HepG2 (cell line): ENCODE measurements around the gene EVI5. TPM values are rescaled to one million over a fixed set of nuclear protein-coding genes. Genes with fewer than 3 reads are reported as not detected.

Experiments used
- ATAC-seq: fragments of 200-7000 bp; cut with Tn5 transposase; 3 replicates; pipeline ENCODE4 v1.9.1; 2020; ENCODE audit warnings: mild to moderate bottlenecking, moderate library complexity
- BruUV-seq: library from RNA; stranded (reverse); fragments of 400-500 nt; replicated peaks from 2 replicates; lab custom pipeline; 2021; lab: Mats Ljungman, UMichigan
- CTCF ChIA-PET: fragments of 300-600 bp; formaldehyde crosslinking; extraction: SDS; loops from one replicate; lab custom pipeline; 2021; ENCODE audit warnings: low total read pairs, inconsistent platforms, low intra/inter-chr PET ratio; lab: Yijun Ruan, JAX
- POLR2A ChIA-PET: fragments of 350-600 bp; sonication (Branson Sonifier 250); formaldehyde crosslinking; loops from one replicate; lab custom pipeline; 2020; ENCODE audit warnings: antibody characterized with exemption, inconsistent platforms; lab: Yijun Ruan, JAX
- DNase-seq: peaks from one replicate; pipeline ENCODE4 v3.0.0-alpha.2; 2015; ENCODE audit warnings: low spot score
- FAIRE-seq: peaks from 3 replicates; lab custom pipeline; 2011; peaks lifted over from hg19 to GRCh38; lab: Jason Lieb, UNC
- H2AFZ ChIP-seq: one replicate; pipeline ENCODE4 v1.6.1; 2011; ENCODE audit warnings: low read length, inconsistent platforms
- H3K27ac ChIP-seq: fragments of 300-600 bp; 3 replicates; pipeline ENCODE4 v1.8.0; 2011; ENCODE audit warnings: mixed run types, mild to moderate bottlenecking, mixed read lengths, low read length, inconsistent platforms; ENCODE audit not compliant: insufficient read depth; ENCODE audit errors: extremely low read length
- H3K27me3 ChIP-seq, 2 experiments: fragments of 200-600 bp in 1 of 2; 2 replicates in 1 of 2; 3 replicates in 1 of 2; pipeline versions ENCODE4 v1.6.0 to v1.8.0; 2011; ENCODE audit warnings: low read length in 2 of 2, mild to moderate bottlenecking in 2 of 2, moderate library complexity in 2 of 2, inconsistent platforms in 1 of 2; ENCODE audit not compliant: insufficient read depth in 2 of 2, control insufficient read depth in 1 of 2
- H3K36me3 ChIP-seq, 2 experiments: fragments of 200-600 bp in 1 of 2; replicated peaks in 1 of 2; 2 replicates in 1 of 2; 3 replicates in 1 of 2; pipeline versions ENCODE4 v1.5.1 to v1.8.0; 2011; ENCODE audit warnings: low read length in 2 of 2, inconsistent platforms in 1 of 2; ENCODE audit not compliant: insufficient read depth in 2 of 2, control insufficient read depth in 1 of 2
- H3K4me1 ChIP-seq: 2 replicates; pipeline ENCODE4 v1.5.1; 2012; ENCODE audit warnings: low read length, inconsistent platforms; ENCODE audit not compliant: insufficient read depth
- H3K4me2 ChIP-seq: 2 replicates; pipeline ENCODE4 v1.6.0; 2011; ENCODE audit warnings: low read depth, low read length, inconsistent platforms
- H3K4me3 ChIP-seq, 3 experiments: fragments of 200-600 bp in 1 of 3; sonication (generic), shearing (Covaris generic) in 1 of 3; replicated peaks in 1 of 3; 2 replicates each; pipeline ENCODE4 v1.5.1; 2011 to 2016; ENCODE audit warnings: low read length in 3 of 3, inconsistent platforms in 2 of 3, low read depth in 2 of 3, mild to moderate bottlenecking in 2 of 3, control low read depth in 1 of 3, mixed read lengths in 1 of 3; ENCODE audit not compliant: insufficient read depth in 1 of 3
- H3K79me2 ChIP-seq: one replicate; pipeline ENCODE4 v1.6.1; 2011; ENCODE audit warnings: low read length, inconsistent platforms; ENCODE audit not compliant: insufficient read depth
- H3K9ac ChIP-seq: 2 replicates; pipeline ENCODE4 v1.6.0; 2011; ENCODE audit warnings: mild to moderate bottlenecking, low read depth, low read length, inconsistent platforms; ENCODE audit not compliant: insufficient read depth
- H3K9me3 ChIP-seq: 2 replicates; pipeline ENCODE4 v1.5.1; 2012; ENCODE audit warnings: mild to moderate bottlenecking, low read length
- H4K20me1 ChIP-seq: 2 replicates; pipeline ENCODE4 v1.6.0; 2011; ENCODE audit warnings: inconsistent platforms, mild to moderate bottlenecking, low read length, moderate library complexity; ENCODE audit not compliant: insufficient read depth
- CBX1 ChIP-seq: IDR thresholded peaks from one replicate; pipeline ENCODE4 v1.6.1; 2016; ENCODE audit warnings: antibody characterized with exemption, low read depth
- EEA1 ChIP-seq: sonication (generic); formaldehyde crosslinking; IDR thresholded peaks from 2 replicates; pipeline ENCODE4 v1.5.1; 2020; ENCODE audit warnings: mild to moderate bottlenecking, missing genetic modification reagents, borderline replicate concordance
- FOXO1 ChIP-seq: sonication (generic); formaldehyde crosslinking; IDR thresholded peaks from 2 replicates; pipeline ENCODE4 v1.4.0; 2020; ENCODE audit warnings: missing genetic modification reagents
- ISL2 ChIP-seq: sonication (generic); formaldehyde crosslinking; IDR thresholded peaks from 2 replicates; pipeline ENCODE4 v1.5.0; 2020; ENCODE audit warnings: missing genetic modification reagents
- KLF11 ChIP-seq: IDR thresholded peaks from 2 replicates; pipeline ENCODE4 v1.6.1; 2016; ENCODE audit warnings: missing compliant biosample characterization
- LBX2 ChIP-seq: sonication (generic); formaldehyde crosslinking; IDR thresholded peaks from 2 replicates; pipeline ENCODE4 v1.5.0; 2020; ENCODE audit warnings: missing genetic modification reagents, mild to moderate bottlenecking, borderline replicate concordance
- NFIC ChIP-seq: IDR thresholded peaks from 2 replicates; pipeline ENCODE4 v1.6.1; 2012; ENCODE audit warnings: mild to moderate bottlenecking, low read length, inconsistent platforms
- RERE ChIP-seq: IDR thresholded peaks from 2 replicates; pipeline ENCODE4 v1.6.1; 2016; ENCODE audit warnings: low read depth, missing genetic modification reagents, missing compliant biosample characterization
- TEAD2 ChIP-seq: sonication (generic); formaldehyde crosslinking; IDR thresholded peaks from 2 replicates; pipeline ENCODE4 v1.9.0; 2021; ENCODE audit warnings: missing genetic modification reagents
- THAP11 ChIP-seq: IDR thresholded peaks from 2 replicates; pipeline ENCODE4 v1.6.1; 2016; ENCODE audit warnings: missing biosample characterization, missing genetic modification reagents
- ZNF142 ChIP-seq: sonication (generic); formaldehyde crosslinking; IDR thresholded peaks from 2 replicates; pipeline ENCODE4 v1.4.0; 2020; ENCODE audit warnings: missing genetic modification reagents
- ZNF557 ChIP-seq: sonication (generic); formaldehyde crosslinking; IDR thresholded peaks from 2 replicates; pipeline ENCODE4 v1.4.0; 2020; ENCODE audit warnings: missing genetic modification reagents
- ZNF772 ChIP-seq: sonication (generic); formaldehyde crosslinking; IDR thresholded peaks from 2 replicates; pipeline ENCODE4 v1.5.0; 2020; ENCODE audit warnings: mild to moderate bottlenecking, missing genetic modification reagents
- WGBS: methylation state at CpG from one replicate; pipeline ENCODE4 v1.1.6; 2017; ENCODE audit warnings: low lambda C conversion rate; 5-methylcytosine and 5-hydroxymethylcytosine counted together
- in situ Hi-C: cut with HindIII; loops from 2 replicates; pipeline ENCODE4 v1.10.0; 2017; ENCODE audit warnings: low pct_unique_long_range_greater_than_20kb; ENCODE audit not compliant: extremely low pct_ligation_motif_present
- intact Hi-C: fragments of 100-400 bp; cut with micrococcal nuclease; formaldehyde crosslinking; loops from one replicate; pipeline ENCODE4 v1.10.0; 2022; ENCODE audit not compliant: unreplicated experiment
- polyA plus RNA-seq, 8 experiments: library from polyadenylated mRNA; depleted of rRNA in 3 of 8; stranded (reverse) in 7 of 8; unstranded in 1 of 8; fragments of >200 nt; fragmentation: Illumina TruSeq in 4 of 8; extraction: Trizol in 4 of 8; gene quantifications; 2 replicates each; pipeline versions ENCODE4 v1.2.1 to v1.2.3, GENCODE V29; 2011 to 2016; ENCODE audit warnings: low read depth in 4 of 8, missing spikeins in 1 of 8, mixed read lengths in 1 of 8; ENCODE audit not compliant: insufficient read depth in 1 of 8
- total RNA-seq, 5 experiments: library from RNA; depleted of rRNA; stranded (reverse); fragments of >200 nt; fragmentation: Illumina TruSeq; extraction: Trizol; gene quantifications; 2 replicates each; pipeline ENCODE4 v1.2.3, GENCODE V29; 2016; ENCODE audit warnings: low read depth in 1 of 5

EVI5 gene
- total and polyA plus RNA-seq, 2 of the 13 experiments (the other 11 are each of a cell fraction or from before 2014, with no cell fraction given), result 4.0 to 12.6 TPM

GRCh38 chr1:92619466-92620189 lies 165.3 kb downstream of the EVI5 start:
- no peaks in the 10 kb centered on the region for H3K27me3 ChIP-seq
- FAIRE-seq, result no peak
- H3K4me3 ChIP-seq, result no peak overlapping the region
- TF ChIP-seq FOXO1 (CRISPR knock-in tag) (no peak), CBX1 (no peak), ZNF557 (no peak), RERE (CRISPR knock-in tag) (no peak), NFIC (no peak), ISL2 (no peak), TEAD2 (CRISPR knock-in tag) (no peak), LBX2 (CRISPR knock-in tag) (no peak), ZNF772 (CRISPR knock-in tag) (no peak), KLF11 (CRISPR knock-in tag) (no peak), THAP11 (no peak), ZNF142 (CRISPR knock-in tag) (no peak), EEA1 (CRISPR knock-in tag) (no peak)
- intact Hi-C loops, result no loop called here
- 89% methylated on average over 13 of the region's 13 CpGs for WGBS
- ChIA-PET POLR2A (no interaction called here), CTCF (no interaction called here)
- no peaks in the 10 kb centered on the region for H3K79me2 ChIP-seq
- no peaks in the 10 kb centered on the region for H3K9me3 ChIP-seq
- no peak overlapping the region for H3K9ac ChIP-seq
- no peak overlapping the region for H3K4me2 ChIP-seq
- H3K4me1 ChIP-seq, result no peaks in the 10 kb centered on the region
- DNase-seq, result no peak
- H4K20me1 ChIP-seq, result no peaks in the 10 kb centered on the region
- H2AFZ ChIP-seq, result no peak overlapping the region
- no peak overlapping the region for H3K27ac ChIP-seq
- peaks cover 0 to 5% of the 10 kb centered on the region in 2 experiments; a peak in 1 of 5 replicates for H3K36me3 ChIP-seq
- in situ Hi-C loops, result loop anchor here (5.0 to 25.0 kb wide), 2 partner anchors 307 to 607 kb away; no protein-coding TSS in a partner anchor
- ATAC-seq, result no peak
- no TSS peak for BruUV-seq
